ENCODE data around the gene EFCAB7.

The EFCAB7 gene

GRCh38 chr1:63501256-63501655, 22.1 kb upstream of the EFCAB7 start:
- Histone ChIP-seq H3K79me2 (ENCODE audit: low read length) (no peaks in the 10 kb centered on the region), H3K9me3 (ENCODE audit: insufficient read depth, low read length) (no peaks in the 10 kb centered on the region), H3K4me2 (ENCODE audit: low read length) (no peak overlapping the region), H3K27me3 (ENCODE audit: low read depth, low read length) (no peaks in the 10 kb centered on the region), H4K20me1 (ENCODE audit: insufficient read depth, low read length) (no peaks in the 10 kb centered on the region), H3K36me3 (replicated peaks; ENCODE audit: low read depth, low read length) (no peaks in the 10 kb centered on the region), H3K27ac (ENCODE audit: low read length) (no peak overlapping the region), H3K9ac (ENCODE audit: low read length) (no peak overlapping the region), H2AFZ (ENCODE audit: low read depth, low read length) (no peak overlapping the region), H3K4me3 (ENCODE audit: low read length) (no peak overlapping the region), H3K4me1 (ENCODE audit: low read length) (no peaks in the 10 kb centered on the region)
- TF ChIP-seq EZH2phosphoT487 (IDR thresholded peaks at IDR 0.05; ENCODE audit: low read depth), result no peak
- TF ChIP-seq CTCF (IDR thresholded peaks at IDR 0.05; ENCODE audit: low read depth, low read length), result no peak

DNA sequence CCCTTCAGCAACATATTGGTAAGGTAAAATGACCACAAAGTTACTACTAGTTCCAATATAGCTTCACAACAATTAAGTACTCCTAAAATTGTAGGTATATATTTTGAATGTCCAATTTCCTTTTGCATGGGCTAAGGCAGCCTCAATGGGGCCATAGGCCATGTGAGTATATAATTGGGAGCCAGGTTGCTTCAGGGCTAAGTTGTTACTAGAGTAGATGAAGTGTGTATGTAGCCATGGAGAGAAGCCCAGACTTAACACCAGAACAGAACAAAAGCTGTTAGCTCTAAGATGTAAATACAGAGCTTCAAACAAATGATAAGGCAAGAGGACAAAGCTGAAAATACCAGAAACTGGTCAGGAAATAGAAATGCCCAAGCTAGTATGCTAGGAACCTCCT, 16.5 kb upstream of the EFCAB7 start:
- Histone ChIP-seq H3K36me3 (replicated peaks; ENCODE audit: low read depth, low read length) (peaks cover 6% of the 10 kb centered on the region), H3K27me3 (ENCODE audit: low read depth, low read length) (no peaks in the 10 kb centered on the region), H3K4me2 (ENCODE audit: low read length) (no peak overlapping the region), H3K9me3 (ENCODE audit: insufficient read depth, low read length) (no peaks in the 10 kb centered on the region), H3K4me3 (ENCODE audit: low read length) (no peak overlapping the region), H4K20me1 (ENCODE audit: insufficient read depth, low read length) (no peaks in the 10 kb centered on the region), H3K27ac (ENCODE audit: low read length) (no peak overlapping the region), H3K9ac (ENCODE audit: low read length) (no peak overlapping the region), H3K79me2 (ENCODE audit: low read length) (no peaks in the 10 kb centered on the region), H2AFZ (ENCODE audit: low read depth, low read length) (no peak overlapping the region), H3K4me1 (ENCODE audit: low read length) (no peaks in the 10 kb centered on the region)
- no peak for TF ChIP-seq CTCF (IDR thresholded peaks at IDR 0.05; ENCODE audit: low read depth, low read length)
- TF ChIP-seq EZH2phosphoT487 (IDR thresholded peaks at IDR 0.05; ENCODE audit: low read depth), result no peak

DNA sequence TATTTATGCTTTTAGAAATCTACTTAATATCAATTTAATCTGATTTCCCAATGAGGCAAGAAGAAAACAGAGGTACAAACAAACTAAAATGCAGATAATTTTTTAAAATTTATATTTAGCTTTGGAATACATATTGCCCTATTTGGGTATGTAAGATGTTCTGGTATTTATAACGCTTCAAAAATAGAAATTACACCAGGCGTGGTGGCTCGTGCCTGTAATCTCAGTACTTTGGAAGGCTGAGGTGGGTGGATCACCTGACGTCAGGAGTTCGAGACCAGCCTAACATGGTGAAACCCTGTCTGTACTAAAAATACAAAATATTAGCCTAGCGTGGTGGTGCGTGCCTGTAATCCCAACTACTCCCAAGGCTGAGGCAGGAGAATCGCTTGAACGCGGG, 13.6 kb upstream of the EFCAB7 start:
- Histone ChIP-seq H3K4me1 (ENCODE audit: low read length) (no peaks in the 10 kb centered on the region), H3K36me3 (replicated peaks; ENCODE audit: low read depth, low read length) (peaks cover 6% of the 10 kb centered on the region), H3K9ac (ENCODE audit: low read length) (no peak overlapping the region), H2AFZ (ENCODE audit: low read depth, low read length) (no peak overlapping the region), H3K27me3 (ENCODE audit: low read depth, low read length) (no peaks in the 10 kb centered on the region), H3K4me3 (ENCODE audit: low read length) (no peak overlapping the region), H4K20me1 (ENCODE audit: insufficient read depth, low read length) (no peaks in the 10 kb centered on the region), H3K4me2 (ENCODE audit: low read length) (no peak overlapping the region), H3K27ac (ENCODE audit: low read length) (no peak overlapping the region), H3K79me2 (ENCODE audit: low read length) (no peaks in the 10 kb centered on the region), H3K9me3 (ENCODE audit: insufficient read depth, low read length) (no peaks in the 10 kb centered on the region)
- TF ChIP-seq CTCF (IDR thresholded peaks at IDR 0.05; ENCODE audit: low read depth, low read length) (no peak), EZH2phosphoT487 (IDR thresholded peaks at IDR 0.05; ENCODE audit: low read depth) (no peak)

- Histone ChIP-seq H3K9ac (ENCODE audit: low read length) (no peak overlapping the region), H3K9me3 (ENCODE audit: insufficient read depth, low read length) (no peaks in the 10 kb centered on the region), H3K79me2 (ENCODE audit: low read length) (no peaks in the 10 kb centered on the region), H4K20me1 (ENCODE audit: insufficient read depth, low read length) (no peaks in the 10 kb centered on the region), H3K4me2 (ENCODE audit: low read length) (no peak overlapping the region), H3K4me3 (ENCODE audit: low read length) (no peak overlapping the region), H3K27ac (ENCODE audit: low read length) (no peak overlapping the region), H3K36me3 (replicated peaks; ENCODE audit: low read depth, low read length) (peaks cover 3% of the 10 kb centered on the region), H3K4me1 (ENCODE audit: low read length) (no peaks in the 10 kb centered on the region), H3K27me3 (ENCODE audit: low read depth, low read length) (no peaks in the 10 kb centered on the region), H2AFZ (ENCODE audit: low read depth, low read length) (no peak overlapping the region)
- TF ChIP-seq CTCF (IDR thresholded peaks at IDR 0.05; ENCODE audit: low read depth, low read length) (no peak), EZH2phosphoT487 (IDR thresholded peaks at IDR 0.05; ENCODE audit: low read depth) (no peak)
Observed at GRCh38 chr1:63512584-63512983, 10.7 kb upstream of the EFCAB7 start.

Measured in OCI-LY3 (cell line).